GM18868 (cell line): ENCODE measurements around the gene PGM2L1.
"Not testable (repeated sequence)": the region's sequence is repeated elsewhere in the genome, so short reads cannot be mapped to it uniquely, and the experiment has no call there.

Experiments
- ATAC-seq: cut with Tn5 transposase; IDR thresholded peaks from one replicate; pipeline ENCODE4 v1.9.1; 2021; ENCODE audit warnings: mild to moderate bottlenecking, moderate library complexity; ENCODE audit not compliant: unreplicated experiment

PGM2L1 gene

DNA sequence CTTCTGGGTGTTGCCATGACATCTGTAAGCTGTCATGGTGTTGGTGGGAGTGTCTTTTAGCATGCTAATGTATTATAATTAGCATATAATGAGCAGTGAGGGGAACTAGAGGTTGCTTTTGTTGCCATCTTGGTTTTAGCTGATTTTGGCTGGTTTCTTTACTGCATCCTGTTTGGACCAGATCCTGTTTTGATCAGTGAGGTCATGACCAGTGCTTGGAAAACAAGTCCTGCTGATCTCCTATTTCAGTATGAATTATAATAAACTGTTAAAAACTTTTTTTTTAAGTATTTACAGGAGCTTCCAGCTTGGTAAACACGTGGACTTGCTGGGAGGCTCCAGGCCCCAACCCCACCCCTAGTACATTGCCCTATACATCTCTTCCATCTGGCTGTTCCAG lies 56.3 kb downstream of the PGM2L1 start:
- no peak for ATAC-seq

DNA sequence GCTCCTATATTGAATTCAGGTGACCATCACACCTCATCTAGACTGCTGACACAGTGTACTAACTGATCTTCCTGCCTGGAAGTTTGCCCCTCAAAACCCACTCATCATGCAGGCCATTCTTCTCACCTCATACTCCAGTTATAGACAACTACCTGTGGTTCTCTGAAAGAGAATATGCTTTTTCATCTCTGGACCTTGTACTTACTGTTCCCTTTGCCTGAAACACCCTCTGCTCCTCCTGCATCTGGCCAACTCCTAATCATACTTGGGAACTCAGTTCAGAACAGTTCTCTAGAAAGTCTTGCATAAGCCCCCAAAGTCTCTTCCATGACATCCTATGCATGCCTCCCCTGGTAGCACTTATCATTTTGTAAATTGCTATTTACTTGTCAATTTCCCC lies 58.6 kb downstream of the PGM2L1 start:
- ATAC-seq, result no peak

DNA sequence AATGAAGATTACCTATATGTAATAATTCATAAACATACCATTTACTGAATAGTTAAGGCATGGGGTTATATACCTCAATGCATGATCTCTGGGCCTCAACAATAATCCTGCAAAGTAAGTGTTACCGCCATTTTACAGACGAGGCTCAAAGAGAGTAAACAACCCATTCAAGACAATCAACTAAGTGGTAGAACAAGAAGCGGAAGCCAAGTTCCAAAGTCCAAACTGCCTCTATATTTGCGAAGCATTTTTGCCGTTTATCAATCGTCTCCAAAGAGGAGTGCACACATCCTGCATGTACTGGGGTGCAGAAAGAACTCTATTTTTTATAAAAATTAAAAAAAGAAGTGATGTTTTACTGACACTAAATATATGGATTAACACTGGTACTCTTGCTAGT lies 59.3 kb downstream of the PGM2L1 start:
- ATAC-seq, result no peak

DNA sequence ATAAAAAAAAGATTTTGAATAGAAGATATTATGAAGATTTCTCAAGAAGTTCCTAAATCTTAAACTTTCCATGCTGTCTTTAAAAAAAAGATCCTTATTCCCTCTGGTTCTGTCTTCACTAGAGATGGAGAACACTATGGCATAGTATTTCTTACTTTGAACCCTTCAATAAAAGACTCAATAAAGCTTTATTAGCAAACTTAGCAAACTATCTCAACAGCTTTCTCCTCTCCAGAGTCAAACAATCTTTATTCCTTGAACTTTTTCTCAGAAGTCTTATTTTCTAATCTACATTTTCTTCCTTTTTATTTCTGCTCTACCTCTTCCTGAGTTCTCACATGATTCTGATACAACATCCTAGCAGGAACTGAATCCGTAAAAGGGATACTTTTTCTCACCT lies 65.0 kb downstream of the PGM2L1 start:
- no peak for ATAC-seq

DNA sequence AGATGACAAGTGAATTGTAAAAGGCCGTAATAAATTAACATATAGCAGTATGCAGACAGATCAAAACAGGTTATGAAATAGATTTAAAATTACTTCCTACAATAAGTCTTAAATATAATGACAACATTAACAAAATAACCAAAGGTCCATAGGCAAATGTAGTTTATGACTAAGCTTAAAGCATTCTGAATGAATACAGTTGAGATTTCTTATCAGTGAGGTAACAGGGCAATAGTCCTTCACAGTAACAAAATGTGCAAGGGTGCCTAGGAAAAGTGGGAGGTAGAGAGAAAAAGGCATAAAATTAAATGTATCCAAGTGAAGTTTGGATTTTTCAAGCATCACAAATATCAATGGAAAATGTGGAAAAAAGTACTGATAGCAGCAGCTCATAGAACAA lies 65.9 kb downstream of the PGM2L1 start:
- ATAC-seq, result no peak

DNA sequence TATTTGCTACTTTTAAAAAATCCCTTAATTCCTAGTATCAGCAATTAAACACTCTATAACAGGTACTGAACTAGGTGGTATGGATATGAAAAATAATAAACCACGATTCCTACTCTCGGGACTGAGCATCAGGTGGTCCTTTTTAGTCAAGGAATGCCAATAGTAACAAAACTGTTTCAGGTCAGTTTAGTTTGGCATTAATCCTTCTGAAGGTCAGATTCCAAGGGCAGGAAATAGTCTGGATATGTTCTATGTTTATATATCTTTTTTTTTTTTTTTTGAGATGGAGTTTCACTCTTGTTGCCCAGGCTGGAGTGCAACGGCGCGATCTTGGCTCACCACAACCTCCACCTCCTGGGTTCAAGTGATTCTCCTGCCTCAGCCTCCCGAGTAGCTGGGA lies 67.2 kb downstream of the PGM2L1 start:
- not testable (repeated sequence) for ATAC-seq

DNA sequence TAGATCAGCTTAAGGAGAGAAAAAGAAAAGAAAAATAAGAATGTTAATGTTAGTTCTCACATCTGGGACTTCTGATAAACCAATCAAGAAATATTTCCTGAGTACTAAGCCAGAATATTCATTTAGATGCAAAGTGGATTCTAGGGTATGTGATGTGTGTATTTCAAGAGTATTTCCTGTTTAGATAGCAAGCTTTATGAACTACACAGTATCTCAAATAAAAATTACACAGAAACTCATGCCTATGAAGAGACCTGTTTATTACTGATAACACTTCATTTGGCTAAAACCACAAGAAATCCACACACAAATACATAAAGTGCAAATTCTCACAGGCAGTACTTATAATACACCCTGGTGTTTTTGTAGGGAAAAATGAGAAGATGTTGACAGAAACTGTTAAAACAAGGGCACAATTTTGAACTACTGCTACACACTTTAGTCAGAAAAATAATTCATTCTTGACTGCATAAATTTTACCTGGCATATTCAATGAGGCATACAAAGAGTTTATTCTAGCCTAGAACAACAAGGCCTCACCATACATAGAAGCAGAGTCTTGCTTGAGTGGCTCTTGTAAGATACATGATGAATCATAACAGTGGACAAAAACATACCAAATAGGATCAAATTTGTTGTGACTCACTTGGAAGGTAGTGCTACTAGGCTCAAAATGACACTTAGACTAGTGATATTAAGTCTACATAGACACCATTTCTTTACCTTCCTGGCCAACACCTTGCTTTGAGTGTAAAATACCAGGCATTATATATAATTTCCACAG lies 68.0 kb downstream of the PGM2L1 start:
- ATAC-seq, result no peak

DNA sequence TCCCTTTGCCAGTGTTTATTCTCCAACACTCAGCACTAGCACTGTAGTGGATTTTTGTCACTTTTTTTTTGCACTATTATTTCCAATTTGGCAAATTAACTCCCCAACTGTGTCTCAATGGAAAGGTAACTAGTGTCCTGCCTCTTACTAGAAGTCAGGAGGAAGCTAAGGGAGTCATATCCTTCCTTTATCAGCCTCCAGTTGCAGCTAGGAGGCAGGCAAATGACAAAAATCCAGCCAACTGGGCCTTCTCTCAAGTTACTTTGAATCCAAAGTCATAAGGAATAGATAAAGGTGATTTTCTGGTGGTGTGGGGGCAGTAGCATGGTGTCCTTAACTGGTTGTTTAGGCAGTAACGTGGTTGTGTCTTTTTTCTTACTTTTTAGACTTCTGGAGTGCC lies 71.2 kb downstream of the PGM2L1 start:
- no peak for ATAC-seq

DNA sequence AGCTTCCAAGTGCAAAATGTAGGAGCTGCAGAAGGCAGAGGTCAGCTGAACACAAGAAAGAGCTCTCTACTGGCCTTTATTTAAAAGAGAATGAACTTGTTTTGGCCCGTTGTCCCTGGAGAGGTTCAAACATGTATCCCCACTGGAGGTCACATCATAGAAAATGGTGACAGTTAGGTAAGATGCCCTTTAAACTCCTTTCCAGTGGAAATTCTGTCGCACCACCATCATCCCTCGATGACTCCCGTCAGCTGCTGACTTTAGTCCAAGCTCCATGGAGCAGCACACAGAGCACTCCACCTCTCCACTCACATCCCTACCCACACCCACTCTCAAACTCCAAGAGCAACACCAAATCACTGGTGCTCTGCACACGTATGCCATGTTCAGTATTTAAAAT lies 71.6 kb downstream of the PGM2L1 start:
- ATAC-seq, result no peak

DNA sequence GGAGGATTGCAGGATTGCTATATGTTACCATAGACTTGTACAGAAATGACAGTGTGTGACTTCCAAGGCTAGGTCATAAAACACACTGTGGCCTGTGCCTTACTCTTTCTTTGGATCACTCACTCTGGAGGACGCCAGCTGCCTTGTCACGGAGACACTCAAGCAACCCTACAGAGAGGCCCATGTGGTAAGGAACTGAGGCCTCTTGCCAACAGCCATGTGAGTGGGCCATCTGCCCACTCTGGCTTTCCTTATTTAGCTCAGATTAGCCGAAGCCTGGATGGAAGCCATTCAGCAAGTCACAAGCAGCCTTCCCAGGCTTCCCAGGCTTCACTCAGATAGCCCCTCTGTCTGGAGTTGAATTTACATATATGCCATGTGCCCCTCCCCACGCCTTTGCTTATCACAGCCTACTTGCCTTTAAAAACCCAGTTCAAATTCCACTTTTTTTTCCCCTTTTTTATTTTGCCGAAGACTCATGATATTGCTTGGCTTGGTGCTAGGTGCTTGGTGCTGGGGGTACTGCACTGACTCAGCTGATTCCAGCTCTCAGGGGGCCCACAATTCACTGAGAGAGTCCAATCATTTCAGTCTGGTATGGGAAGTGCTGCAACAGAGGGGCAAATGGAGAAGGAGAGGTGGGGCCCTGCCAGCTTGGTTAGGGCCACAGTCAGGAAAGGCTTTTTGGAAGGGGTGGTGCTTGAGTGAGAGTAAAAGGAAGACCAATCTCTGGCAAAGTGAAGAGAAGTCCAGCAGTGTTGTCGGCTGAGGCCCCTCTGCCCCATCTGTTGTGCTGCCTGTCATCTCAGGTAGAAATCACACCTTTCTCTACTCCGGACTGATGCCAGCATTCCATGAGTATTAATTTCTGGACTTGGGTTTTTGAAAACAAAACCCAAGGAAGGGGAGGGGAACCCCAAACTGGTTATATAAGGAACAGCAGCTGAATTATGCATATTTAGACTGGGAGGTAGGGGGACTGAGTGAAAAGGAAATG lies 72.3 kb downstream of the PGM2L1 start:
- ATAC-seq, result no peak

DNA sequence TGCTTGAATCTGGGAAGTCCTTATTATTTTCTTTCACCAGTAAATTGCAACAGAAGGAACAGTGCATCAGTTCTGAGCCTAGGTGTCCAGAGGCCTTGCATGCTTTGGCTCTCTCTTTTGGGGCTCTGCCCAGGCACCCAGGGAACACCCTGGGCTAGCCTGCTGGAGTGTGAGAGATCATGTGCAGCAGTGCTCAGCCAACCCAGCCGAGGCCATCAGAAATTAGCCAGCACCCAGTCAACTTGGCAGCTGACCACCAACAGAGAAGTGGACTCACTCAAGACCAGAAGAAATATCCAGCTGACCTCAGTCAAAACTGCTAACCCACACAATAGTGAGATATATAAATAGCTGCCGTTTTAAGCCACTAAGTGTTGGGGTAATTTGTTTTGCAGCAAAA lies 75.6 kb downstream of the PGM2L1 start:
- ATAC-seq, result no peak

DNA sequence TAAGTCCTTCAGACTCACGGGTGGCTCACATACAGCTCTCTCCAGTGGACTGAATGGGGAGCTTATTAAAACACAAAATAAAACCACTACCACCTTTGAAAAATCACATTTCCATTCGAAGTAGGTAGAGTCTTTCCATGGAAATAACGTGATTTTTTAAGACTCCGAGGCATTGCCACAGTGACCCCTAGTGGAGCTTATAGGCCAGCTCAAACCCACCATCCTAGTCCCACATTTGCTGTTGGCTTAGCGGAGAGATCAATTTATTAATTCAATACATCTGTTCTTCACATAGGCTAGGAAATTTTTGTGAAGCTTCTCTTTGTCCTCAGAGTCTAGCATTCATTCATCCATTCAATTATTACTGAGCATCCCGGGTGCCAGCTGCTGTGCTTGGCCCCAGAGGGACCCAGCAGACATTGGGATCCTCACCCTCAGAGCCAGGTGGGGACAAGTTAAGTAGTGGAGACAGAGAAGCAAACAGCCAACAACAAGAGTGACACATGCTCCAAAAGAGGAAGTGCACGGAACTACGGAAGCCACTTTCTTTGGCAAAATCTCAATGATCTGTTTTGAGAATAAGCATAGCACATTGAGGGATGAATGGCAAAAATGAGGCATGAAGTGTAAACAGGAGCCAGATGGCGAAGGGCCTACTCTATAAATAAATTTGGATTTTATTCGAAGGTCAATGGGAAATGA lies 76.6 kb downstream of the PGM2L1 start:
- no peak for ATAC-seq

DNA sequence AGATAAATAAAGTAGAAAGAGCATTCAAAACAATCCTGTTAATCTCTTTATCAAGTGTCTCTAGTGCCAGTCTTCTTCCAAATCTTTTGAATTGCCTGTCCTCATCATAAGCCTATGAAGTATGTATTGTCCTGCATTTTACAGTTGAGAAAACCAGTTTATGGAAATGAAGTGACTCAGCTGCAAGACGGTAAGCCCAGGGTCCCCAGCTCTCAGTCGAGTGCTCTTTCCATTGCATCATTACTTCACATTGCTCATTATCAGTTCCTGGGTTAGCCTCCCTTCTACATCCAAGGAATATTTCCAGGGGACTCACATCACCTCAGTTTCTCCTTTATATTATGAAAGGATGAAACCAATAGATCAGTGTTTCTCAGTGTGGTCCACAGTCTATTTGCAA lies 77.7 kb downstream of the PGM2L1 start:
- ATAC-seq, result no peak

DNA sequence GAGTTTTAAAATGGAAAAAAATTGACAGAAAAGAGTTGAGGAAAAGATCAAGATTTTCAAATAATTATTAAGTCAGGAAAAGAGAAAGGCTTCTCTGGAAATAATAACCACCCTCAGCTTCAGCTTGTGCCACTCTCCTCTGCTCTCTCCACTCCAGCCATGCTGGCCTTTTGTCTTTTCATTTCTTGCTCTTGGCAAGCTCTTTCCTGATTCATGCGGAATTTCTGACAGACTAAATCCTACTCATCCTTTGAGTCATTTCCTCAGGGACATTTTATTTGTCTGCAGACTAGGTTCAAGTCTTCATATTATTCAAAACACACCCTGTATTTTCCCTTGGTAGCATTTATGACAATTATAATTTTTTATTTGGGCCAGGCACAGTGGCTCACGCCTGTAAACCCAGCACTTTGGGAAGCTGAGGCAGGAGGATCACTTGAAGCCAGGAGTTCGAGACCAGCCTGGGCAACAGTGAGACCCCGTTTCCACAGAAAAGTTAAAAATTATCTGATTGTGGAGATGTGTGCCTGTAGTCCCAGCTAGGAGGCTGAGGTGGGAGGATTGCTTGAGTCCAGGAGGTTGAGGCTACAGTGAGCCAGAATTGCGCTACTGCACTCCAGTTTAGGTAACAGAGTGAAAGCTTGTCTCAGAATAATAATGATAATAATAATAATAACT lies 79.0 kb downstream of the PGM2L1 start:
- no peak for ATAC-seq

DNA sequence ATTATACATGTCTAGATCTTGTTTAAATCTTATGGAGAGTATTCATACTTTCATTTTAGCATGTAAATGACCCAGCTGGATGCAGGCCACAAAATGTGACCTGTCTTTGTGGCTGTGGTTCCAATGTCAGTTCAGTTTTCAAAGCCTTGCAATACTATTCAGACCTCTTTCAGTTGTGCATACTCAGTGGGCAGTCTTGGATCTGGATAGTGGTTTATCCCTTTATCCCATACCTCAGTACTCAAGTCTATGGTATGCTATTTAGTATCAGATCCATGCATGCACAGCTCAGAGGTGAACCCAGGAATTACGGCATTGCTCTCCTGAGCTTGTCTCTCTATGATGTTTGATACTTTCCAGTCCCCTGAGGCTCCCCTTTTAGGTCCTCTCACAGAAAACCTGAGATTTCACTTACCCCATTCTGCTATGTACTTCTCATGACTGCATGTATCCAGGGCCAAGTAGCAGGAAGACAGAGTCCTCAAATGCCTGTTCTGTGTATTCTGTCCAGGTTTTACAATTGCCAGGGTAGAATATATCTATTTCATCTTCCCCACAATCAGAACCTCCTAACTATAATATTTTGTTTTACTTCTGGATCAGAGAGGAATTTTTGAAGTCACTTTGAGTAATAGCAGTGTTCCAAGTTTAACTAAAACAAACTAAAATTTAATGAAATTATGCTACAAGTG lies 79.8 kb downstream of the PGM2L1 start:
- no peak for ATAC-seq

DNA sequence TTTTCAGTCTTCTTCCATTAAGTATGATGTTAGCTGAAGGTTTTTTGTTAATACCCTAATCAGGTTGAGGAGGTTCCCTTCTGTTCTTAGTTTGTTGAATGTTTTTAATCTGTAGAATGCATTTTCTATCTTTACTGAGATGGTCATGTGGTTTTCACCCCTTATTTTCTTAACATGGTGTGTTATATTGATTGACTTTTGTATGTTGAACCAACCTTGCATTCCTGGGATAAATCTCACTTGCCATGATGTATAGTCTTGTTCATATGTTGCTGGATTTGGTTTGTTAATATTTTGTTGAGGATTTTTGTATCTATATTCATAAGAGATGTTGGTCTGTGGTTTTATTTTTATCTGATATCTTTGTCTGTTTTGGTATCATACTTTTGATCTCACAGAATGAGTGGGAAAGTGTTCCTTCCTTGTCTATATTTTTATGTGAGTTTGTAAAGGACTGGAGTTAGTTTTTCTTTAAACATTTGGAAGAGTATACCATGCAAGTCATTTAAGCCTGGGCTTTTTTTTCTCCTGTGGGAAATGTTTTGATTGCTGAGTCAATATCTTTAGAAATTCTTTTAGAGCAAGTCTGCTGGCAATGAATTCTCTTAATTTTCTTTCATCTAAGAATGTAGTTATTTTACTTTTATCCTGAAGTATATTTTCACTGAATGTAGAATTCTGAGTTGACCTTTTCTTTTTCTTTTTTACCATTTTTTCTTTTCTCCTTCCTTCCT lies 81.3 kb downstream of the PGM2L1 start:
- ATAC-seq, result no peak

DNA sequence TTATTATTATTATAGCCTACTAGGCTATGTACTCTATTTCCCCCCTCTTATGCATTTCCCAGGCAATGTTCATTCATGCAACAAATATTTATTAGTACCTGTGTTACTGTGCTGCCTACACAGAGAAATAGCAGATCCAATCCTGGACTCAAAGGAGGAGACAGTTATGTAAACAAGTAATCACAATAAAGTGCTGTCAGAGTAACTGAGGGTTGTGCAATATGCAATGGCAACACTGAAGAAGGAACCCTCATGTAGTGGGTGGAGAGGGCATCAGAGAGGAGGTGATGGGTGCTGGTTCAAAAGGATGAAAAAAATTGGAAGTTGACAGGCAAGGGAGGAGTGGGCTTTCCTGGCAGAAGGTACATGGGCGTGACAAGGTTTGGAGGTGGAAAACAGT lies 85.9 kb downstream of the PGM2L1 start:
- ATAC-seq, result no peak

DNA sequence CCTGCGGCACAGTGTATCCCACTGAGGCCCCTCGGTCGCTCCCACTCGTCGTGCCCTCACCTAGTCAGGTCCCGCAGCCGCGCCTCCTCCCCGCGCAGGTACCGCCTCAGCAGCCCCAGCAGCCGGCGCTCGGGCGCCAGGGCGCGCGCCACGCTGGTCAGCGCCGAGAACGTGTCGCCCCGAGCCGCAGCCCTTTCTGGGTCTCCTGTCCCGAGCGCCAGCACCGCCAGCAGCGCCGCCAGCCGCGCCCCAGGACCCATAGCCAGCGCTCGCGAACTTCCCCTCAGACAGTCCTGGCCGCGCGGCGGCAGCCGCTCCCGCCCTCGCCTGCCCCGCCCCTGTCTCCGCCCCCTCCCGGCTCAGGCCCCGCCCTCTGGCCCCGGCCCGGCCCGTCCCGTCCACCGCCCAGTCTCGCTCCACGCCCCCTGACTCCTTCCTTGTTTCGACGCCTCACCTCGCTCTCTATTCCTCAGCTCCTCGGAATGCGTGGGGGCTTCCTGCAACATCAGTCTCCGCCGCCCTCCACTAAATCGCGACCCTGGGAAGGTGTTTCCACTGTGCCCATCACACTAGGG lies 86.8 kb downstream of the PGM2L1 start, which contains the start of gene P4HA3:
TSS of gene P4HA3 (minus strand) at position 289 of the 575 bp plus-strand sequence. CDS start at position 260, 29 bp downstream.
- ATAC-seq, result no peak

DNA sequence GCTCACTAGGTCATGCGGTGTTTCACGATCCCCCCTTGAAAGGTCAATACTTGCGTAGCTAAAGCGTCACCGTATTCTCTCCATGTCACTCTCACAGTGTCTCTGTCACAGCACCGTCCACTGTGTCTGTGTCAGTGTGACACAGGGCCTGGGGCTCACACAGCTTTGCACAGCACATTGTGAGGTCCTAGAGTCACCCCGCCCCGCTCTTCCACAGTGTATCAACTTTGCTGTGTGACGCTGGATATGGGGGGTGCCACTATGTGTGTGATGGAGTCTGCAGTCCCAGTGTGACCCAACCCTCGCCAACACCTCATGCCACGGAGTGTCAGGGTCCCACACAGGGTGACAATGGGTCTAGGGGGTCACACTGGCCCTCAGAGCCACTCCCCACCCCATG lies 87.4 kb downstream of the PGM2L1 start:
- no peak for ATAC-seq
